Epithelial cell of esophagus (primary cell): ENCODE data around the gene HAUS2.

Source experiments
- DNase-seq: peaks from one replicate; pipeline ENCODE4 v3.0.0; 2010; ENCODE audit warnings: low read depth
- H3K4me3 ChIP-seq: 2 replicates; pipeline ENCODE4 v1.5.1; 2011; ENCODE audit warnings: mild to moderate bottlenecking, low read length, control low read depth
- TF ChIP-seq, protein P1 (sequence below): IDR thresholded peaks from 2 replicates; pipeline ENCODE4 v1.5.1; 2011; ENCODE audit warnings: low read depth, mild to moderate bottlenecking, low read length, control low read depth, inconsistent platforms; ENCODE audit not compliant: insufficient read depth; ENCODE audit errors: missing control alignments

HAUS2 gene

GRCh38 chr15:42584031-42584765 lies 35.6 kb downstream of the HAUS2 start:
- DNase-seq: no peak

GRCh38 chr15:42590619-42591237 lies 42.1 kb downstream of the HAUS2 start:
- no peak for DNase-seq
- TF ChIP-seq, protein P1, sequence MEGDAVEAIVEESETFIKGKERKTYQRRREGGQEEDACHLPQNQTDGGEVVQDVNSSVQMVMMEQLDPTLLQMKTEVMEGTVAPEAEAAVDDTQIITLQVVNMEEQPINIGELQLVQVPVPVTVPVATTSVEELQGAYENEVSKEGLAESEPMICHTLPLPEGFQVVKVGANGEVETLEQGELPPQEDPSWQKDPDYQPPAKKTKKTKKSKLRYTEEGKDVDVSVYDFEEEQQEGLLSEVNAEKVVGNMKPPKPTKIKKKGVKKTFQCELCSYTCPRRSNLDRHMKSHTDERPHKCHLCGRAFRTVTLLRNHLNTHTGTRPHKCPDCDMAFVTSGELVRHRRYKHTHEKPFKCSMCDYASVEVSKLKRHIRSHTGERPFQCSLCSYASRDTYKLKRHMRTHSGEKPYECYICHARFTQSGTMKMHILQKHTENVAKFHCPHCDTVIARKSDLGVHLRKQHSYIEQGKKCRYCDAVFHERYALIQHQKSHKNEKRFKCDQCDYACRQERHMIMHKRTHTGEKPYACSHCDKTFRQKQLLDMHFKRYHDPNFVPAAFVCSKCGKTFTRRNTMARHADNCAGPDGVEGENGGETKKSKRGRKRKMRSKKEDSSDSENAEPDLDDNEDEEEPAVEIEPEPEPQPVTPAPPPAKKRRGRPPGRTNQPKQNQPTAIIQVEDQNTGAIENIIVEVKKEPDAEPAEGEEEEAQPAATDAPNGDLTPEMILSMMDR: no peak
- no peak overlapping the region for H3K4me3 ChIP-seq

More at GRCh38 chr15:42584031-42584765, 35.6 kb downstream of the HAUS2 start:
- TF ChIP-seq, protein P1: no peak
- H3K4me3 ChIP-seq: no peak overlapping the region

DNA sequence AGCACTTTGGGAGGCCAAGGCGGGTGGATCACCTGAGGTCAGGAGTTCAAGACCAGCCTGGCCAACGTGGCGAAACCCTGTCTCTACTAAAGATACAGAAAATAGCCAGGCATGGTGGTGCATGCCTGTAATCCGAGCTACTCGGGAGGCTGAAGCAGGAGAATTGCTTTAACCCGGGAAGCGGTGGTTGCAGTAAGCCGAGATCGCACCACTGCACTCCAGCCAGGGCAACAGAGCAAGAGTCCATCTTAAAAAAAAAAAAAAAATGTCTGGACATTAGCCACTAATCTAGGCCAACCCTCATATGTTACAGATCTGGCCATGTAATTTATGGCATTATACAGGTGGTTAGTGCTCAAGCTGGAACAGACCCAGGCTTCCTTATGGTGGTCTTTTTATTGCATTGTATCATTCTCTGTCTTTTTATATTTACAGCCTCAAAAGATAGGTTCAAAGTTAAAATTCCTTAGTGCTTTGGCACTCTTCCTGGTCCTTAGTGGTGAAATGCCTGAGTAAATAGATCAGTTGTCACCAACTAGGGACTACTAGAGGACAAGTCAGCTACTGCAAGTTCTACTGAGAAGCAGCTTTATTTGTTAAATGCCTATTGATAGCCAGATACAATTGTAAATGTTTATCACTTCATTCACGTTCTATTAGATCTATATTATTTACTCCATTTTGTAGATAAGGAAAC lies 42.7 kb downstream of the HAUS2 start:
- TF ChIP-seq, protein P1: peak; percentile 43
- peak; percentile 16 for DNase-seq
- H3K4me3 ChIP-seq: no peak overlapping the region

DNA sequence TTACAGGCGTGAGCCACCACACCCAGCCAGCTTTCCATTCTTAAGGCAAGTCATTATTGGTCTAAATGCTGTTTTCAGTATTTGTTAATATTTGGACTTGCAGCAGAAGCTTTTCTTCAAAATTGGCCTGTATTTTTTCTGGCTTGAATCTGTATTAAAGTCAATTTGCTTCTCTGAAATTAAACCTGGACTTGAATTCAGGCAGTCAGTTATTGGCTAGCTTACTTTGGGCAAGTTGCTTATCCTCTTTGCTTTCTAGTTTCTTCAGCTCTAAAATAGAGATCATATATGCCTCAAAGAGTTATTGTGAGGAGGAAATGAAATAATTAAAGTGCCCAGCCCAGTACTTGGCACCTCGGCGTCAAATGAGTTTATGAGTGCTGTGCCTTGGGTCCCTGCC lies 44.1 kb downstream of the HAUS2 start:
- DNase-seq: no peak
- H3K4me3 ChIP-seq: no peak overlapping the region
- TF ChIP-seq, protein P1: no peak

DNA sequence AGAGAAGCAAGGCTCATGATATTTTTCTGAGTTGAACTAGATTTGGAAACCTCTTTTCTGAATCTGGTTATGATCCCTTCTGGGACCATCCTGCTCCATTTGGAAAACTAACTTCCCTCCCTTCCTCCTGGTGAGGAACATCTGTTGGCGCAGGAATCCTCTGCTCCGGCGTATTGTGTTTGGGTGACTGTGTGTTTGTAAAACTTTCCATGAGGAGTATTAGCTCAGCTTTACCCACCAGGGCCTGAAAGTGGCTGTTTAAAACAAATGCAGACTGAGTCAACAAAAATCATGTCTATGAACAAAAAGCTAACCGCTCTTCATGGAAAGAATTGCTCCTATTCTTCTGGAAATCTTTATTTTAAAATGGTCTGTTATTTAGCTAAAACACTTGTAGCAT lies 44.5 kb downstream of the HAUS2 start:
- DNase-seq: no peak
- no peak overlapping the region for H3K4me3 ChIP-seq
- TF ChIP-seq, protein P1: no peak

- DNase-seq: no peak
- TF ChIP-seq, protein P1: no peak
- H3K4me3 ChIP-seq: no peak overlapping the region
Observed at GRCh38 chr15:42594095-42594494, 45.5 kb downstream of the HAUS2 start.
